GM18520 (cell line): Measurements from ENCODE around the gene OPN3.

ENCODE experiments used
- ATAC-seq: cut with Tn5 transposase; IDR thresholded peaks from one replicate; pipeline ENCODE4 v1.9.1; 2021; ENCODE audit not compliant: unreplicated experiment

Gene OPN3

DNA sequence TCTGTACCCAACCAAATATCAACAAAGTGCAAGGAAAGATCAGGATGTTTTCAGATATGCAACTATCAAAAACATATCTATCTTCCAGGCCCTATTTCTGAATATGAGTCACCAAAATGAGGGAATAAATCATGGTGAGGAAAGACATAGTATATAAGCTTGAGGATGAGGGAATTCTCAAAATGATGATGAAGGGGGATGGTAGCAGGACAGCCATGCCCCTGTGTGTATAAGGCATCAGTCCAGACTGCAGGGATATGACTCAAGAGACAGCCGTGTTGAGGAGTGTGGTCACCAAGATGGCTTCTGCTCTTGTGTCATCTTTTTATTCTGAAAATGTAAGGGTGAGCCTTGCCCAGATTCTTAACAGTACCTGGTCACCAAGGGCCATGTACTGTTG, 7.5 kb upstream of the OPN3 start:
- ATAC-seq = no peak

DNA sequence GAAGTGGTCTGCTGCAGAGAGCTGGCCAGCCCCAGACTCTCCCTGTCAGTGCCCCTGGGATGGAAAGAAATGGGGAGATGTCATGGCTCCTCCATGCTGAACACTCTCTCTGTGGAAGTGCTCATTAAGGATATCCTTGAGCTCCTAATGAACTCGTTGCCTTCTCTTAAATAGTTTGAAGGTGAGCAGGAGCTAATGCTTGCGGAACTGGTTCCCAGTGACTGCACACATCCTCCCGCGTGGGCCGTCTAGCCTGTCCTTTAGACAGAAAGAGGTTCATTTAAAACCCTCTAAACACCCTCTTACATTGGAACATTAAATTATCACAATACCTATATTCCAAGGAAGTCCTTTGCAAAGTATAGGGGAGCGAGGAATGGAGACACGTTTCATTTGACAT, 6.0 kb upstream of the OPN3 start:
- no peak for ATAC-seq

DNA sequence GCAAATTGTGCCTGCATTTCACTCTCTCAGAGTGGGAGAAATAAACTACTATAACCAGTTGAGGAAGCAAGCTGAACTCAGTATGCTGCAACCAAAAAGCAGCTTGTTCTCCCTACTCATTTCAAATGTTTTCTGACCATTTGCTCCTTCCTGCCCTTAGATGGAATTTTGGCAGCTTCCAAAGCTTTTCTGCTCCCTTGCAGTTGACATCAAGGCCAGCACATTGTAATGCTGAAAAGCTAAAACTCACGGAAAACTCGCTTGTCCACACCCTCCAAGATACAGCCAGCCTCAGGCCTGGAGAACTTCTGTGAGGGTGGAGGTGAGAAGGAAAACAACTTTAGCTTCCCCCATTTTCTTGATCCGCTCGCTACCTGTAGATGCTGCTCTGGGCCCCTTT, 5.0 kb upstream of the OPN3 start:
- ATAC-seq = no peak

DNA sequence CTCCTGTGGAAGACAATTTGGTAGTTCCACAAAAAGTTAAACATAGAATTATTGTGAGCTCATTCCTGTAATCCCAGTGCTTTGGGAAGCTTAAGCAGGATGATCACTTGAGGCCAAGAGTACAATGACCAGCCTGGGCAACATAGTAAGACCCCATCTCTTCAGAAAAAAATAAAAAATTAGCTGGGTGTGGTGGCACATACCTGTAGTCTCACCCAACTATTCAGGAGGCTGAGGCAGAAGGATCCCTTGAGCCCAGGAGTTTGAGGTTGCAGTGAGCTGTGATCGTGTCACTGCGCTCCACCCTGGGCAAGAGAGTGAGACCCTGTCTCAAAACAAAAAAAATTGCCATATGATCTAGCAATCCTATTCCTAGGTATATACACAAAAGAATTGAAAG, 4.1 kb upstream of the OPN3 start:
- no peak for ATAC-seq

DNA sequence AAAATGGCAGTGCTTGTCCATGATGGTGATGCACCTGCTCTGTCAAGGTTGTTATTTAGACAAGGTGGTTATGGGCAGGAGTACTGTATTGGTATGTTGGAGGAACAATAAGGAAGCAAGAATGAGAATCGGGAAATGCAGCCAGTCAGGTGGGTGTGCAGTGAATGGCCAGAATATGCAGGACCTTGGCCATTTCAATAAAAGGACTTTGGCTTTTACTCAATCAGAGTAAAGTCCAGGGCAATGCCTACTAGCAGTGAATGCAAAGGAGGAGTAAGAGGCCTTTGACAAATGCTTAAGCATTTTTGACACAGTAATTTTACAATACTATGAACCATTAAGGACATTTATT, 2.4 kb upstream of the OPN3 start:
- ATAC-seq = no peak

DNA sequence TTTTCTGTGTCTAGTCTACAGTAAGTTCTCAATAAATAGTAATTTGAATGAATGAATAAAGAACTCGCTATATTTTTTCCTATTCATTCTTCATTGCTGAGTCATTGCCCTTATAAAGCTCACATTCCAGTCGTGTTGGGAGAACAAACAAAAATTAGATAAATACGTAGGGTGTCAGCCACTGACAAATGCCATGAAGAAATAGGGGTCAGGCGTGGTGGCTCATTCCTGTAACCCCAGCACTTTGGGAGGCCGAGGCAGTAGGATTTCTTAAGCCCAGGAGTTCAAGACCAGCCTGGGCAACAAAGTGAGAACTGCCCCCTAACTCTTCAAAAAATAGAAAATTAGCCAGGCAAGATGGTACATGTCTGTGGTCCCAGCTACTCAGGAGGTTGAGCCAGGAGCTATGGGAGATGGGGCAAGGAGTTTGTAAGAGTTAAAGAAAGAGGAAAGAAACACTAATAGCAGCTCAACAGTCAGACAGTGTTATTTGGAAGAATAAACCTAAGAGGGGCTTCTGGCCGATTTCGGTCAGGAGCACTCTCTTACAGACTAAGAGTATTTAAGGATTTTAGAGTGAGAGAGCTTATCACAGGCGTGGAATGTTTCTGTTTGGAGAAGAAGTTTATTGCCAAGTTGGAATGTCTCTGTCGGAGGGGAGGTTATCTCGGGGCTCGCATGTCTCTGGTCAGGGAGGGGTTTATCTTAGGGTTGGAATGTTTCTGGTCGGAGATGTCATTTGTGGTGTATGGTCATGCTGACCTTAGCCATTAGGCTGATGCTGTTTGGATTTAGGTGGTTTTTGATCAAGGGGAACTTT, 1.8 kb upstream of the OPN3 start:
- no peak for ATAC-seq

DNA sequence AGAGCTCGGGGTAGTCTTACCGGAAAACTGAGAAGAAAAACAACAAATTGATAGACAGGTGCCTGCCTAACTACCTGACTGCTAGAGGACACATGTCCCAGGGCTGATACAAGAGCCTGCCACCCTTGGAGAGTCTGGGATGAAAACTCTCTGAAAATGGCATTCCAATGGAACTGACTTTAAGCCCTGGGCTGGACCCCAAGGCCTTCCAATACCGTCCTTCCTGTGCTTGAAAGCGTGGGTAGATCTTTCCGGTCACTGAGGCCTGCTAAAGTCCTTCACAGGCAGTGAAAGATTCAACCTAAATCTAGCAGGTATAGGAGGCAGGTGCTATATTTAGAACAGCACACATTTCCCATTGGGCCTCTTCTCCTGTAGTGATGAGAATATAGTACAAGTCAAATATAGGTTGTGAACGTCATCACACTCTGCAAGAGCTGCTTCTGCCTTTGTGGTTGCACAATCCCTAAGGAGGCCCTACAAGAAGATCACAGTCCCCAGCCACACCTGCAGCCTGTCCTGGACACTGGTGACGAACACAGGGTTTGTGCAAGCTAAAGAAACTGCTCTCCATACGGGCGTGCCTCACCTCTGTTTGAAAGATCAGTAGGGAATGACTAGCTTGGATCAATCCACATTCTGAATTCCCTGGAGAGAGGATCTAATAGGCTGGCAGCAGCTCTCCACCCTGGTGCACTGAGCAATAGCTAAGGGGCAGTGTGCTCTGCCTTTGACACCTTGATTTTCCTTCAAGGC, 876 bp upstream of the OPN3 start:
- no peak for ATAC-seq

DNA sequence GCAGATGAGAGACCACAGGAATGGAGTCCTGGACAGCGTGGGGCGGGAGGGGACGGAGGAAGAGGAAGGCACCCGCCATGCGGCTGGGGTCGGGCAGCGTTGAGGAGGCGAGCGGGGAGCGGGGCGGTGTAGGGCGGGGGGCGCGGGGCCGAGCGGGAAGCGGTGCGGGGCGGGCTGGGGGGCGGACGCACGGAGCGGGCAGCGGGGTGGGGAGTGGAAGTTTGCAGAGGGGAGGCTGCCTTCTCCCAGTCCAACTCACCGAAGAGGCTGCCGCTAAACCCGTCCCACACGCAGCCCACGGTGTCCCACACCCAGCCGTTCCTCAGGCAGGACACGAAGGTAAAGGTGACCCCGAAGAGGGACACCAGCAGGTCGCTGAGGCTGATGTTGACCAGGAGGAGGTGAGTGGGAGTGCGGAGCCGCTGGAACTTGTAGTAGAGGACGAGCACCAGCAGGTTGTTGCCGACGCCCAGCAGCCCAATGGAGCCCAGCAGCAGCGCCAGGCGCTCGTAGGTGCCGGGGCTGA, 483 bp downstream of the OPN3 start:
- no peak for ATAC-seq

DNA sequence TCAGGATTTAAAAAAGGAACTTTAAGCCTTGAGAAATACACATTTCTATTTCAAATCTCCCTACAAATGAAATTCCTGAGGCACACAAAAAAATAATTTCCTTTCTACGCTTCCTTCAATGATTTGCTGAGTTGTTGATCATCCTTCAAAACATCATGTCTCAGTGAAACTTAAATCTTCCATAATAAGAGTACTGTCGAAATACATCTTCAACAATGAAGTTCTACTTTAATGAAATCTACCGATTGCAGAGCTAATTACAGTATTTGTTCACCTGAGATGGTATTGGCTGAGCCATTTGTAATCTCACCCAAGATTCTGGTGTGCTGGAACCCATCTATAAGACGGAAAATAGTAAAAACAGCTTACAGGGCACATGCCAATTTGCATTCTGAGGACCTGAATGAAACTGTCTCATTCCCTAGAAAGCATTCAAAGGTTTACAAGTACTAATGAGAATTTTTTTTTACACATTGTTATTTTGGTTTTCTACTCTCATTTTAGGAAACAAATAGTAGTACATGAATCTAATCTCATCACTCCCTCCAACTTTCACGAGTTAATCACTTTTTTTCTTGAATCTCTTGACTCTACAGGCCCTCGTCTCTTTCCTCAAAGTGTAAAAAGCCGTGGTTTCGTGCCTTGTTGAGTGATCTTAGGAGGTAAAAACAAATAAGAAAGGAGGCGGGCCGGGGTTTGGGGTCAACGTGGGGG, 1.1 kb downstream of the OPN3 start:
- ATAC-seq = no peak

DNA sequence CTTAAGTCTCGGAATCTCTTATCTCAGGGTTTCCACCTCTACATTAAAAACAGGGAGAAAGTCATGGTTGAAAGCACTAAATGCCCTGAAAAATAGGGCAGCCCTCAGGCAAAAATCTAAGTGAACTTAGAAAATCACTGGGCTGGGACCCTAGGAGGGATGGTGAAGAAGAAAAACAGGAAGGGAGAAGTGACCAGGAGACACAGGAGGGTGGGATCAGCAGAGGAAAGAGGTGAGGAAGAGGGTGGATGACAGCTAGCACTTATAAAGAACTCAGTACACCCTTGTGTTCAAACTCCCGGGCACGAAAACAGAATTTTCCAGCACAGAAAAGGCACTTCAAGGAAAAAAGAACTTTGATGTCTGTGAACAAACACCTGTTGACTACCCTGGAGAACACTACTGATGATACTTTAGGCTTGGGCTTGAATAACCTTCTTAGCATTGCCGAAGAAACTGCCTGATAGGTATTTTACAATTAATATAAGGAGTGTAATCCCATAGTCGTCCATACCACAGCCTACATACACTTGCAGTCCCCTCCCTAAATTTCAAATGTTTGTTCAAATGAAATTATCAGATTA, 2.0 kb downstream of the OPN3 start:
- no peak for ATAC-seq

DNA sequence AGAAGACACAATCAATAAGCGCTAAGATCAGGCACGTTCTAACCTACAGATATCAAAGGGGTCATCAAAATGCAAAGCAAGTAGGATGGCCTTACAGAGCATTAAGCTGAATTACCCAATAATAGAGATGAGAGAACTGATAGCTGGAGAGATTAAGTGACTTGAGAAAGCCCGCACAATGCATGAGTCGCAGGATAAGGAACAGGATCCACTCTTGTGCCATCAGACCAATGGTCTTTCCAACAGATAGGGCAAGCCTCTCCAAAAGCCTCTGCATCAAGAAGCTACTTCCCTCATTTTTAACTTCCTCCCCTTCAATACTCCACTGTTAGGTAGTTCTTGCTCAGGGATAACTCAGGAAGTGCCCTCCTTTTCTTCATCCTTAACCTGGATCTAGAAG, 2.6 kb downstream of the OPN3 start:
- no peak for ATAC-seq

DNA sequence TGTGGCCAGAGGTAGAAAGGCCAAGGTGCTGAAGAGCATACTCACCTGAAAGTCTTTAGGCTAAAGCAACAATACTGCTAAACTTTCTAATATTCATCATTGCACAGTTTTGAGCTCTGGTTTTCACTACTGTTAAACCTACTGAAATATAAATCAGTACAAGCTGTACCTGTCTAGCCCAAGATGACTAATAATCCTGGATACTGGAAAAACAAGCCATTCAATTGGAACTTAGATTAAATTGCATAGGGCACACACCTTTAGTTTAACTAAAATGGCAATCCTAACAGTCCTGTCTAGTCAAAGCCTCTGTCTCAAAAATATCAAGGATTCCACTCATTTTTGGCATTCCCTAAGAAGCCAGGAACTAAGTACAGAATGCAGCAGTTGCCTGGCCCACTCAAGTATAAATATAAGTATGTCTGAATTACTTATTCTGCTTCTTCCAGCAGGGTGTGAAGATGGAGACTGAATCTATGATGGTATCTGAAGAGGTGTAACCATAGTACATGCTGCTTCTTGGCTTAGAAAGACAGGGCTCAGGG, 3.1 kb downstream of the OPN3 start:
- ATAC-seq = no peak

DNA sequence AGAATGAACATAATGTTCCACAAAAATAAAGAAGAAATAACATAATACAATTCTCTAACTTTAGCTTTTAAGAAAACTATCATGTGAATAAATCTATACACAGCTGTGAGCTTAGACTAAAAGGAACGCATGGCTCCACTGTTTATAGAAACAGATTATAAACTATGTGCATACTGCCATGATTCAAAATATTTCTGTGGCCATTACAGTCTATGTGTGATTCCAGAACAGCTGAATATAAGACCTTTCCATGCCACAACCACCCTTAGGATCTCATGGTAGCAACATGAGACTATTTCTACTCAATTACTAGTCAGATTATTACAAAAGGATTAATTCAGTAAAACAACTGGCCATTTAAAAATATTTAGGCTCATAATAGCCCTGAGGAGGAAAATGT, 3.9 kb downstream of the OPN3 start:
- ATAC-seq = no peak

DNA sequence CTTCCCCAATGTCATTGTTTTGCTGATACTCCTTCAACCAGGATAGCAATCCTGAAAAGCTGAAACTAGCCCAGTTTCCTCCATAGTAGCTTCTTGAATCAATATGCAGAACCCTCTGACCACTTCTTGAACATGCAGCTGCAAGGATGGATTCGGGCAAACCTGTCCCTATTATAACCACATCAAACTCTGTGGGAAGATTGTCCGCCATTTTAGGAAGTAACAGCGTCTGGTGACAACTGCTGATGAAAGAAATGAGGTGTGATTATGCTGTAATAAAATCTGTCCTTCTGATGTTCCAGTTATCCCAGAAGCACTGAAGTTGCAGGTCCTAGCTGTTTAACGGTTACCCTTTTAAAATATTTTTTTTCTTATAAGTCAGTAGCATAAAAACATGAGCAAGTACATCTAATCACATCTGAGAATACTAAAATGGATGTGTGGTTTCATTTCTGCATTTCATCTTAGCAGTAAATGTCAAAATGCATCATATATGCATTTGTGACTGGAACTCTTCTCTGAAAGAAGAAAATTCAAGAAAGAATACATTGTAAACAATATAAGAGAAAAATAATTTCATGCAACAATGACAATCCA, 4.5 kb downstream of the OPN3 start:
- no peak for ATAC-seq

DNA sequence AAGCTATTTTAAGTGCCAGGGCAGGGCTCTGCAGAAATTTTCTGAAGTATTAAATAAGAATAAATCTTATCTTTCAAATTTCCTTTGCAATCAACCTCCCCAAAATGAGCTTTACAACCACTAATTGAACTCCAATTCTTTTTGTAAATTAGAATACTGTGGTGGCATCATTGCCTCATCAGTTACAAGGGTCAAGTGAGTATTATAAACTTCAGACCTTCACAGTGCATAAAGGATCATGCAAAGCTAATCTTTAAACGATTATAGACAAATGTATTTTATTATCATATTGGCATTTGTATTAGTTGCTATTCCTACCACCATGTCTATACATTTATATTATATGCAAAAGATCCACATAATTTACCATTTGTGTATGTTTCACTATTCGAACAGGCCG, 7.2 kb downstream of the OPN3 start:
- no peak for ATAC-seq

DNA sequence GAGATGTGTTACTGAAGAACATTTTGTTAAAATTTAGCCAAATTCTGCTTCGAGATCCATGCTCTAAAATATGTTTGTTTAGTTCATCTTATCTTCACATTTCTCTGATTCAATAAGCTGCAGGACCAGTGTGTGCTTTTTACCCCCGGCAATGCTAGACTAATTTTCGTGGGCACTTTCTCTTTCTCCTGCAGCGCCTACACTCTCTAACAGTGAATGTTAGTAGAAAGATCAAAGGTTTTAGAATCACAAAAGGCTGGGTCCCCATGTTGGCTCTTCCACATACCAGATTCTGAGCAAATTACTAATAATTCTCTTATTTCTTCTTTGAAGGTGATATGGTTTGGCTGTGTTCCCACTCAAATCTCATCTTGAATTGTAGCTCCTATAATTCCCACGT, 8.5 kb downstream of the OPN3 start:
- ATAC-seq = no peak

DNA sequence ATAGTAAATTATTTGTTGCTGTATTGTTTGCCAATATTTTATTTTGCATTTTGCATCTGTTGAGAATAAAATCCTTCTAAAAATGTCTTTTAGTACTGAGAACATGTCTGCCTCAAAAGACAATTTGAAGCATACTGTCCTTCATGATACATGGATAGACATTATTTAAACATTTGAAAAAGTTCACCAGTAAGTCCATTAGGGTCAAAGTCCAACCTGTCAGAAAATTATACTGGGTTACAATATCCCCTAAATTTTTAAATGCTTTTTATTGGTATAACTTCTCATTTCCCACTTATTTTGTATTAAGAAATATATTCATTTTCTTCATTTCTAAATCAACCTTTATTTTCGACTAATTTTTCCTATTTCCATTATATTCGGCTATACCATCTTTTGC, 9.3 kb downstream of the OPN3 start:
- no peak for ATAC-seq

DNA sequence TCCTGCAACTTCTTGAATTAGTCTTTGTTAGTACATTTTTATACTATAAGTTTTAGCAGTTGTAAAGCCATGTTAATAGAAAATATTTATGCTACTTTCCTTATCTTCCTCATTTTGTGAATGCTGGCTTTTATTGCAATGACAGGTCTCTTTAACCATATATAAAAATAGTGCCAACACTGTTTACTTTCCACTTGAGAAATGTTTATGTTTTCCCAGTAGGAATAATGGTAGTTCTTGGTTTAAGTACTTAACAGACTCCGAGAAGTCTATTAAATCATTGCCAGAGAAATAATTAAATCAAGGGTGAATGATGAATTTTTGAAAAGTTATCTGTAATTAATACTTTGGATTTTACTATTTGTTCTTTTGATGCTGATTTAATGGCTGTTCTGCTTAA, 9.7 kb downstream of the OPN3 start:
- ATAC-seq = no peak

DNA sequence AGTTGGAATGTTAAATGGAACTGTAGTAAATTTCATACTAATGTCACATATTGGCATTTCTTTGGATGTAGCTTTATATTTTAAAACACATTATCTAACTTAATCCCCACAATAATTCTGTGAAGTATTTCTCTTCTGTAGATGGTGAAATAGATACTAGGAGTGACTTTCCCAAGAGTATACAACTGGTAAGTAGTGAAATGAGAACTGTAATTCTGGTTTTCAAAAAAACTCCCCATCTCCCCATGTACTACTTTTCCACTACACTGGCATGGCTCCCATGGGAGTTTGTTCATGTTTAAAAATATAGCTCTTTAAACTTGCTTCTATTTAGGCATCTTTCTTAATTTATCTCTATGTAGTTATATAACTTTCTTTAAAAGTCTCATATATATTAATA, 10.2 kb downstream of the OPN3 start:
- ATAC-seq = no peak

DNA sequence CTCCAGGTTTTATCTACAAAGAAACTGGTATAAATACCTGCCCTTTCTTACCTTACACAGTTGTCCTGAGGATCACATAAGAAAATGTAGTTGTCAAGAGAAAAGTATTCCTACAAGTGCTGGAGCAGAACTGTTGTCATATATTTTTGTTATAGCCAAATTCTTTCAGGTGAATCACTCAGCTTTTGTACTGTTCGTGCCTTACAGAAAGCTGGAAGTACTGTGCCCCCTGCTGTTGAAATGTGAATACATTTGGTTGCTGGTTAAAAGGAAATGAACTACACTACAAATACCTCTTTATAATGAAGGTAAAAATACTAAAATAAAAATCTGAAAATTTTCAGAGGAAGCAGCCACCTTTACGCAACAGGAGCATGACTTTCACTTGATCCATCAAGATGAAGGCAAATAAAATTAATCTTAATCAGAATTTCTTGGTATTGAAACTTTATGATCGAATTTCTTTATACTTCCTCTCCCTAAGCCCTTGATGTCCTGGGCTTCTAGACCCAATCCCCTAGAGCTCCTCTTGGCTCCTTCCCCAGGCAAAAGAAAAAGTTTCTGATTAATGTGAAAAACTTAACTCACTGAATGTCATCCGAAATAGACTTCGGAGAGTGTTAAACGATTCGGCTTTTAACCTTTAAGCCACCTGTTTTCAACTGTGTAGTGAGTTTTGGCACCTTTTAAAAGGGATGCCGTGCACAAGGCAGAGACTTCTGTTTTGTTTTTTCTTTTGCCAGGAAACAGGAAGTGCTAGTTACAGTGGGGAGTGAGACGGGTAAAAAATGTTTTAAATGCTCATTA, 12.5 kb downstream of the OPN3 start:
- ATAC-seq = no peak
